ENCODE data around the gene RBM33. TPM values are rescaled to one million over a fixed set of nuclear protein-coding genes. Genes with fewer than 3 reads are reported as not detected.

RBM33 gene
- total and polyA plus RNA-seq, 2 of the 4 experiments (the other 2 are of a cell fraction), result 7.3 to 10.8 TPM

- H3K36me3 ChIP-seq (ENCODE audit: control insufficient read depth, insufficient read depth, low read length), result no peaks in the 10 kb centered on the region
- H3K4me3 ChIP-seq (ENCODE audit: insufficient read depth, low read depth, low read length), result no peak overlapping the region
- H3K79me1 ChIP-seq (ENCODE audit: low read depth in 1 of 2, low read length in 2 of 2), result no peaks in the 10 kb centered on the region
- peaks cover 5% of the 10 kb centered on the region; the same call in 1 of the 2 replicates for H3K4me1 ChIP-seq (ENCODE audit: control insufficient read depth, insufficient read depth, low read length)
- no peak overlapping the region for H2BK120ac ChIP-seq (ENCODE audit: low read depth, low read length)
- H2BK5ac ChIP-seq (ENCODE audit: low read depth, low read length, poor library complexity, severe bottlenecking), result no peak overlapping the region
- H3K9me1 ChIP-seq (ENCODE audit: insufficient read depth, low read length), result no peaks in the 10 kb centered on the region
- no peak overlapping the region for H3K27ac ChIP-seq (ENCODE audit: insufficient read depth, low read length)
- in situ Hi-C loops (cut with MboI; ENCODE audit: low sequenced_read_pairs), result loop anchor here (5.0 to 25.0 kb wide), 2 partner anchors 835 to 1020 kb away; partner anchors contain the start of gene RNF32
- WGBS, 2 experiments (ENCODE audit: extremely low coverage in 2 of 2, insufficient read length in 1 of 2), result no CpG with 5 or more reads among the region's 6 CpGs
- H2BK15ac ChIP-seq (ENCODE audit: low read depth, low read length), result no peak overlapping the region
- no peak overlapping the region for H2AK9ac ChIP-seq (replicated peaks; ENCODE audit: low read depth, low read length, poor library complexity)
- TF ChIP-seq CHD1 (IDR thresholded peaks at IDR 0.05; ENCODE audit: low read depth, low read length), result no peak
- no peak for TF ChIP-seq RAD21 (IDR thresholded peaks at IDR 0.05; ENCODE audit: low read length)
- TF ChIP-seq RCOR1 (IDR thresholded peaks at IDR 0.05; ENCODE audit: insufficient replicate concordance, low read length), result no peak
- TF ChIP-seq MXI1 (IDR thresholded peaks at IDR 0.05; ENCODE audit: borderline replicate concordance, low read depth, low read length), result no peak
- TF ChIP-seq RFX5 (IDR thresholded peaks at IDR 0.05; ENCODE audit: low read depth, low read length), result no peak
- TF ChIP-seq CTCF (conservative IDR thresholded peaks at IDR 0.05; ENCODE audit: low read depth, low read length), result no peak
- TF ChIP-seq FOS (IDR thresholded peaks at IDR 0.05; ENCODE audit: low read depth, low read length), result no peak
- TF ChIP-seq POLR2A (IDR thresholded peaks at IDR 0.05; ENCODE audit: low read depth, low read length), result no peak
- DNase-seq (no peak), ATAC-seq (ENCODE audit: low read depth) (no peak)
- H4K5ac ChIP-seq (ENCODE audit: low read depth, low read length), result no peak overlapping the region
- H4K20me1 ChIP-seq (ENCODE audit: insufficient read depth, low read length), result no peaks in the 10 kb centered on the region
- dilution Hi-C loops (cut with HindIII; ENCODE audit: low sequenced_read_pairs, unreplicated experiment), result no loop called here
- intact Hi-C loops (cut with micrococcal nuclease), result no loop called here
- no peak overlapping the region for H3K56ac ChIP-seq (ENCODE audit: extremely low read depth, insufficient read depth, low read length)
- no peak overlapping the region for H4K8ac ChIP-seq (ENCODE audit: low read depth in 2 of 2, low read length in 2 of 2)
- H3K14ac ChIP-seq (replicated peaks; ENCODE audit: low read depth, low read length), result no peak overlapping the region
- CTCF ChIA-PET, result no interaction called here
- no peak overlapping the region for H2BK20ac ChIP-seq (ENCODE audit: low read depth, low read length)
- H3K27me3 ChIP-seq (ENCODE audit: control insufficient read depth, insufficient read depth, low read length), result peaks cover 56% of the 10 kb centered on the region
- no peak overlapping the region for H3K4me2 ChIP-seq (ENCODE audit: low read depth, low read length)
- H3K9me3 ChIP-seq (ENCODE audit: control insufficient read depth, insufficient read depth, low read length), result no peaks in the 10 kb centered on the region
- POLR2A ChIA-PET (ENCODE audit: unreplicated experiment), result no interaction called here
- H3K18ac ChIP-seq (ENCODE audit: low read depth, low read length), result no peak overlapping the region
- no peak overlapping the region for H2AK5ac ChIP-seq (ENCODE audit: low read depth, low read length)
- H4K91ac ChIP-seq (ENCODE audit: insufficient read depth, low read depth, low read length), result no peak overlapping the region
- no peak overlapping the region for H3K4ac ChIP-seq (ENCODE audit: low read depth, low read length)
- H3K23ac ChIP-seq (ENCODE audit: low read depth, low read length), result no peak overlapping the region
- H2AFZ ChIP-seq (replicated peaks; ENCODE audit: low read length, poor library complexity), result no peak overlapping the region
- no TSS peak for BruUV-seq (replicated peaks)
- H3K9ac ChIP-seq (ENCODE audit: low read depth, low read length), result no peak overlapping the region
Observed at GRCh38 chr7:155802291-155802690, 157.8 kb downstream of the RBM33 start.
